Mesenteric fat pad (tissue), 1 donor: Measurements from ENCODE around the gene MYH11. TPM values are rescaled to one million over a fixed set of nuclear protein-coding genes. Genes with fewer than 3 reads are reported as not detected.

Source experiments
- DNase-seq: peaks from one replicate; pipeline ENCODE4 v3.0.0-alpha.2; 2020; ENCODE audit warnings: low spot score
- total RNA-seq: library from RNA; stranded (reverse); fragmentation: NEBNext Ultra II Directional; extraction: Animal tissue kit (Norgen Biotek cat#: 25700); gene quantifications from one replicate; pipeline ENCODE4 v1.2.1, GENCODE V29; 2021
- donor health status: DM: yes; HTN: yes; CAD: no.

MYH11 gene
- total RNA-seq, 1 donor from 2014 or later: 53.5 TPM

DNA sequence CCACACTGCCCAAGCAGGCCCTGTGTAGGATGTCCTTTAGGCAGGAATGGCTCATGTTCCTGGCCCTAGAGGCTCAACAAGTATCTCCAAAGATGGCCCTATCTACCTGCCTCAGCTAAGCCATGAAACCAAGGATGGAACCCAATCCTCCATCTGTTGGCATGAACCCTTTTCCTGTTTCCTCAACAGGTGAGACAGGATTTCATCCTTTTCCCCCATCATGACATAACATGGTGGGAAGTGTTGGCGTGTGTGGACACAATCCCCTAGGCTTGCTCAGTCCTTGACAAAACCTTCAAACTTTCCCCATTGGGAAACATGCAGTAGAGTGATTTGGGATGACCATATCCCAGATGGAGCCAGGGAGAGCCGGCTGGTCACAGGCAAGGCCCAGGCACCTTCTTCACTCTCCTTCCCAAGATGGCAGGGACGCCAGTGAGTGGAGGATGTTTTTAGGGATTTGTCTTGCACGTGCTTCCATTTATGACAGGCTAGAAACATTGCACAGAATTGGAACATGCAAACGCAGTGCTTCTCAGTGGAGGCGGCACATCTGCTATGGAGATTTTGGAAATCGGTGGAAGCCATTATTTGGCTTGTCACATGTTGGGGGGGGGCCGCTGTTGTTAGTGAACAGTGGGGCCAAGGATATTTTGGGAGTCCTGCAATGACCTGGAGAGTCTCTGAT, 77.0 kb downstream of the MYH11 start:
- no peak for DNase-seq

DNA sequence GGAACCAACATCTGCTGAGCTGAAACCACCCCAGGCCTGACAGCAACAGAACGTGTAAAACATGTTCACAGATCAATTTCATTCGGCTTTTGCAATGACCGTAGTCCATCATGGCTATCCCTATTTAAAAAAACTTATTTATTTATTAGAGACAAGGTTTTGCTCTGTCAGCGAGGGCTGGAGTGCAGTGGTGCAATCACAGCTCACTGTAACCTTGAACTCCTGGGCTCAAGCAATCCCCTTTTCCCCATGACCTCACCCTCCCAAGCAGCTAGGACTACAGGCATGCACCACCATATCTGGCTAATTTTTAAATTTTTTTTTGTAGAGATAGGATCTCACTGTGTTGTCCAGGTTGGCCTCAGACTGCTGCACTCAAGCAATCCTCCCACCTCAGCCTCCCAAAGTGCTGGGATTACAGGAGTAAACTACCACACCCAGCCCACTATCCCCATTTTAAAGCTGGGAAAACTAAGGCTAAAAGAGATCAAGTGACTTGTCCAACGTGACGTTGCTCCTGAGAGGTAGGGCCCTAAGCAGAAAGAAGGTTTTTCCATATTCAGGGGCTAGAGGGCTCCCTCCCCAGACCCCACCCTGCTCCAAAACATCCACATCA, 77.7 kb downstream of the MYH11 start:
- DNase-seq: no peak

DNA sequence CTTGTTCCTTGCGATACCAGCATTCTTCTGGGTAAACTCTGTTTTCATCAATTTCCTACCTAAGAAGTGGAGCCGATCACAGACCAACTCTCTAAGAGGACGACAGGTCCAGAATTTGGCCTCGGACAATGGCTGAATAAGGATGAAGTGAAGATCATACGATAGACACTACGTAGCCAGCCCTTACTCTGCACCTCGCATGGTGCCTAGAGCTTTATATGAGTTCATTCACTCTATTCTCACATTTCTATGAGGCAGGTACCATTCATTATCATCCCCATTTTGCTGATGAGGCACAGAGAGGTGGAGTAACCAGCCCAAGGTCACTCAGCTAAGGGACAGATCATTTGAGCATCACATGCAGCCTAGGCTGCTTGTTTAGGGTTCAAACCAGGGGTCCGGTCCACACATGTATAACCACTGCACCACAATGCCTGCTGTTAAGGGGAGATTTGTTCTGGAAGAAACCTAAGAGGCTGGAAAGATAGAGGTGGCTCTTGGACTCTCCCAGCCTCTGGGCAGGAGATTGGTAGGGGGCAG, 78.6 kb downstream of the MYH11 start:
- no peak for DNase-seq

DNA sequence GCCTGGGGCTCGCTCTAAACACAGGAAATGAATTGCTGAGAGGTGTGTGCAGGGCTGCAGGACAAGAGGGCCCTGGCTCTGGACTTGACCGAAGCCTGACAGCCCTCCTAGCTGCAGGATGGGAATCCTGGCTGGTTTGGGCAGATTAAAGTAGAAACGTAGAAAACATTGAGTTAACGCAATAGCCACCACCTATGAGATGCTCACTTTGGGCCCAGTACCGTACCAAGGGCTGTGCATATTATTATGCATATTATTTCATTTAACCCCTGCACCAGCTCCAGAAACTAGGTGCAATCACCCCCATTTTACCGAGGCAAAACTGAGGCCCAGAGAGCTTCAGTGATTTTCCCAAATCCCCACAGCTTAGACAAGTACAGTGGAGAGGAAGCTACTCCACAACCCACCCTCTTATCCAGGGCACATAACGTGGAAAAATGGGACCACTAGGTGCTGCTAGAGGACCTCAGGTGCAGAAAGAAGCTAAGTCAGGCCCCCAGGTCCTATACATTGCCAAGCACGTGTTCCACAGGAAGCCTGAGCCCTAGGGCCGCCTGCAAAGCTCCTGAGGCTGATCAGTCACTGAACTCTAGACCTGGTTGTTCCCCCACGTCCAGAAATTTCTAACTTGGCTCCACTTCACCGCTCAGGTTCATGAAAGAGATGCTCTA, 79.2 kb downstream of the MYH11 start:
- no peak for DNase-seq

DNA sequence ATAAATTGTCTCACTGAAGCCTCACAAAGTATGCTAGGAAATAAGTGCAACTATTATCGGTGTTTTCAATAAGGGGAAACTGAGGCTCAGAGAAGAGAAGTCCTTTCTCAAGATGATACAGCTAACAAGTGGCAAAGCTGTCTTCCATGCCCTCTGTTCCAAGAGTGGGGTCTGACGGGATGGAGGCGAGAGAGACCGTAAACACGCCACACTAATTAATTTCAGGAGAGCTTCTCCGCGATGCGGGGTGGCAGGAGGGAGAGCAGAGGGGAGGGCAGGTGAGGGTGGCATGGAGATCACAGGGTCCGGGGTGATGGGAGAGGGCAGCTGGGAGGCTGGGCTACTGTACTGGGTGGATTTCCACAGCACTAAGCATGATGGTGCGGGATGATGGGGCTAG, 80.3 kb downstream of the MYH11 start:
- no peak for DNase-seq

DNA sequence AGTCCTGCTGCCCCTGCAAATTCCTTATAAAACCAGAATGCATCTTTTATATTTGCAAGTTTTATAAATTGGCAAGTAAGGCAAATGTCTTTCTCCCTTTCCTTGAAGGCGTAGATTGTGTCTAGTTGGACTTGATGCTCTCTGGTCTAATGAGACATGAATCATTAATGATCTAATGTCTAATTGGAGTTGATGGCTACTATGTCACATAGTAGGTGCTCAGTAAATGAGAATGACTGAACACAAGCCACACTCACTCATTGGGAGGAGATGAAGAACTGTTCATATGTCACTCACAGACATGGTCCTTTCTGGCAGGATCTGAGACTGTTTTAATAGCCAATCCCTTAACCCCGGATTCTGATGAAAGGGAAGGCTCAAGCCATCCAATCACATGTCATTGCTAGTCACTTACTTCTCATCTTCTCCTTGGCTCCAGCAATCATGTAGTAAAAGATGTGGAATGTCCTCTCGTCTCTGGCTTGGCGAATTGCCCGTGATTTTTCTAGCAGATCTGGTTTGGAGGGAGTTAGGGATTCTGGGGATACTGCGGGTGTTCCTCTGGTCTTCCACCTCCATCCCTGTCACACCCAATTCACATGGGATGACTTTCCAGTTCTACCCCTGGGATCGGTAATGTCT, 81.0 kb downstream of the MYH11 start:
- DNase-seq: no peak

DNA sequence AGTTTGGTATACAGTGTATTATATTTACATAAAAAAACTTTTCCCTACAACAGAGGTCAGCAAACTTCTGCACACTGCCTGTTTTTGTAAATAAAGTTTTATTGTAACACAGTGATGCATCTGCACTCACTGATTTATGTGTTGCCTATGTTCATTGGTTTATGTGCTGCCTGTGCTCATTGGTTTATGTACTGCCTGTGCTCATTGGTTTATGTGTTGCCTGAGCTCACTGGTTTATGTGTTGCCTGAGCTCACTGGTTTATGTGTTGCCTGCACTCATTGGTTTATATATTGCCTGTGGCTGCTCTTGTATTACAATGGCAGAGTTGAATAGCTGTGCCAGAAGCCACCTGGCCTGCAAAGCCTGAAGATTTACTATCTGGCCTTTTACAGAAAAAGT, 81.6 kb downstream of the MYH11 start:
- no peak for DNase-seq

DNA sequence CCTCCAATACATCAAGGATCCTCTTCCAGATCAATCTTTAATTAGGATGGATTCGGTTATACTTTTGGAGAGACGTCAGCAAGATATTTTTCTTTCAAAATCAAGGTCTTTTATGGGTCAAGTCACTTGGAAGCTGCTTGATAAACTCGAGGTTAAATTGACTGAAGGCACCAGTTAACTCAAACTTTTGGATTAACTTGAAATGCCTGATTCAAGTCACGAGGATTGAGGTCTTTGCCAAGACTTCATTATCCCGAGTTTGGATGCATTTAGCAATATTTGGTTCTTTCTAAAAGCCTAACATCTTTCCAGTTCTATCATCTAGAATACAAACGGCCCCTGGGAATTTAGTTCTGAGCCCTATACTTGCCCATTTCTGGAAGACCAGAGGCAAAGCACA, 82.9 kb downstream of the MYH11 start:
- DNase-seq: no peak

DNA sequence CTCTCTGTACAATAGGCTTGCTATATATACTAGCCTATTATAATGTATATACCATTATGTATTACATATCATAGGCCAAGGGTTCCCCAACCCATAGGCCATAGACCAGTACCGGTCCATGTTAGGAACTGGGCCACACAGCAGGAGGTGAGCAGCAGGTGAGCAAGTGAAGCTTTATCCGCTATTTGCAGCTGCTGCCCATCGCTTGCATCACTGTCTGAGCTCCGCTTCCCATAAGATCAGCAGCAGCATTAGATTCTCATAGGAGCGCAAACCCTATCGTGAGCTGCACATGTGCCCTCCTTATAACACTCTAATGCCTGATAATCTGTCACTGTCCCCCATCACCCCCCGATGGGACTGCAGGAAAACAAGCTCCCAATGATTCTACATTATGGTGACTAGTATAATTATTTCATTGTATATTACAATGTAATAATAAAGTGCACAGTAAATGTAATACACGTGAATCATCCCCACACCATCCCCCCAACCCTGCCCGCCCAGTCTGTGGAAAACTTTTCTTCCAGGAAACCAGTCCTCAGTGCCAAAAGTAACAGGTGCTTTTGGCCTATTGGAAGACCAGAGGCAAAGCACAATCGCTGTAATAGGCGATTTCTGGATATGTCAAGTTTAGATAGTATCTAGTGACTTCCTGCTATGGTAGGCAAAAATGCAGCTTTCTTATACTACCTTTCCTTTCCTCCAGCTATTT, 84.1 kb downstream of the MYH11 start:
- no peak for DNase-seq

DNA sequence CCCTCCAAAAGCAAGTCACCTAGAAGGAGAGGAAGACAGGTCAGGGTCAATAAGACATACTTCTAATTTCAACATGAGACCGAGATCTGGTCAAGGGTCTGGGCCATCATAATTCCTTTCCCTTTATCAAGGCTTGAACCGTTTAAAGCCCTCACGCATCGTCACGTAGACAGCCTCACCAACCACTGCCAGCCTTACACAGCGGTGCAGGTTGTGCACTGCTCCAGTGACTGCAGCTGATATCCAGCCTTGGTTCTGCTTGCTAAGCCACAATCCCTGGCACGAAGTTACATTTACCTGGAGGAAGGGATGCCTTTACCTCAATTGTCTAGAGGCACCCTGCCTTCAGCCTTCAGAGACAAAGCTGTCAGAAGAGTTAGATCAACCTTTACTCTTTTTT, 85.1 kb downstream of the MYH11 start:
- no peak for DNase-seq

DNA sequence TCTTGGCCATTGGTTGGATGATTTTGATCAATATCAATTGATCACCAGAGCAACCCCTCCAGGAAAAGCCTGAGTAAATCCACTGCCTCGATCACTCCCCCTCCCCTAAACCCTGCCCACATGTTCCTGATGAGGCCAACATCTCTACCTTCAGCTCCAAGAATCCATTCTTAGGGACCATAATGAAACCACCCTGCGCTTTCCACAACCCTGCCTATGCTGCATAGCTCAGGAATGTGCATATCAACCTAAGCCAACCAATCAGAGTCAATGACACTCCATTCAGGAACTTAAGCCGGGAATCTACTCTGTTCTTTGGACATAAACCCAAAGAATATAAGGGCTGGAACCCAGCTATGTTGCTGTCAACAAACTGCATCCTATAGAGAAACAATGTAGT, 86.3 kb downstream of the MYH11 start:
- no peak for DNase-seq

DNA sequence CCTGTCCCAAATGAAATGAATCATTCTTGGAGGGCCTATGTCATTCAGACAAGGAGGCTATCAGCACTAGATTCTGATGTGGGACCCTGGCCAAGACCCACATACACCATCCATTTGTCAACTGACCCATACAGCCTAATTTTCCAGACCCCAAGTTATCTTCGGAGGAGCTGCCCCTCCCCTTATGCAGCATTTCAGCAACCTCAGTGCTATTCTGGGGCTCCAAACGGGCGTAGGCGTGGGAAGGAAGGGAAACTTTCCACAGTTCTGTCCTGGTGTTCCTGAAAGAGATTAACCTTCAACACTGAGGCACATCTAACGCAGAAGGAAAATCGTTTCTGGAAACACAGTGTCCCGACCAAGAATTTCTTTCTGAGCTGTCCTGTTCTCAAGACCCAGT, 86.7 kb downstream of the MYH11 start:
- DNase-seq: no peak

DNA sequence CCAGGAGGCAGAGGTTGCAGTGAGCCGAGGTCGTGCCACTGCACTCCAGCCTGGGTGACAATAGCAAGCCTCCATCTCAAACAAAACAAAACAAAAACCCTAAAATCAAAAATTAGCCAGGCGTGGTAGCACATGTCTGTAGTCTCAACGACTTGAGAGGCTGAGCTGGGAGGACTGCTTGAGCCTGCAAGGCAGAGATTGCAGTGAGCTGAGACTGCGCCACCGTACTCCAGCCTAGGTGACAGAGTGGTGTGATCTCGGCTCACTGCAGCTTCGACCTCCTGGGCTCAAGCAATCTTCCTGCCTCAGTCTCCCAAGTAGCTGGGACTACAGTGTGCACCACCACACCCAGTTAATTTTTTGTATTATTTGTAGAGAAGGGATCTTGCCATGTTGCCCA, 87.6 kb downstream of the MYH11 start:
- no peak for DNase-seq

DNA sequence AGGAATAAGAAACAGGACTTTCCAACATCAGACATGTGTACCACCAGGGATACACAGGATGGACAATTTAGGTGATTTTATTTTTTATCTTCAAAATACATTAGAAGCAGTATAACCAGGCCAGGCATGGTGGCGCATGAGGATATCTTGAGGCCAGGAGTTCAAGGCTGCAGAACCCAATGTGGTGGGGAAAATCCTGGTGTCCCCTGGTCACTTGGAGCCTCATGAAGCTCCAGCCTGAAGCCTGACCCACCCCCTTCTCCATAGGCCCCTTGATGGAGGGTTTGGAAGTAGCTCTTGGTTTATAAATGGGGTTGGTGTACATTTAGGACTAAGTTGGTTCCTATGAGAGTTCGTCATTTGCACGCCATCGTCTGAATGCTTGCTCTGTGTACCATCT, 88.6 kb downstream of the MYH11 start:
- DNase-seq: no peak

DNA sequence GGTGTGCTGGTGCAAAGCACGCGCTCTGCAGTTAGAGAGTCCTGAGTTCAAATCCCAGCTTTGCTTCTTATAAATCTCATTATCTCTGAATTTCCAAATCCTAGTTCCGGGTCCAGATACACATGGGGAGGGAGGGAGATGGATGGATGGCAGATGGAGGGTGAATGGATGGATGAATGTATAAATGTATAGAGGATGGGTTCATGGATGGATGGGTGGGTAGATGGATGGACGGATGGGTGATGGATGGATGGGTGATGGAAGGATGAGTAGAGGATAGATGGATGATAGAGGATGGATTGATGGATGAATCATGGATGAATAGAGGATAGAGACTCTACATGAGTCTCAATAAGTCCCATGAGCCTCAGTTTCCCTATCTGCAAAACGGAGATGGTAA, 89.9 kb downstream of the MYH11 start:
- no peak for DNase-seq

DNA sequence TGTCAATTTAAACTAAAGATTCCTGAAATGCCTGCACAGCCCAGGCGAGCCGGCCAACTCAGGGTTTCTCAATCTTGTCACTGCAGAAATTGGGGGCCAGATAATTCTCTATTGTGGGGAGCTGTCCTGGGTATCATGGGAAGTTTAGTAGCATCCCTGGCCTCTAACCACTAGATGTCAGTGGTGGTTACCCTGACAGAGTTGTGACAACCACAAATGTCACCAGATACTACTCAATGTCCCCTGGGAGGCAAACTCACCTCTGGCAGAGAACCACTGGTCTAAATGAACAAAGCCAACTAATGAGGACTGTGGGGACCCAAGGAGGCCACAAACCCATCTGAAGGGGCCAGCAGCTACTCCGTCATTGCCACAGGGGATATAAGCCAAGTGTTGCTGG, 90.9 kb downstream of the MYH11 start:
- no peak for DNase-seq

DNA sequence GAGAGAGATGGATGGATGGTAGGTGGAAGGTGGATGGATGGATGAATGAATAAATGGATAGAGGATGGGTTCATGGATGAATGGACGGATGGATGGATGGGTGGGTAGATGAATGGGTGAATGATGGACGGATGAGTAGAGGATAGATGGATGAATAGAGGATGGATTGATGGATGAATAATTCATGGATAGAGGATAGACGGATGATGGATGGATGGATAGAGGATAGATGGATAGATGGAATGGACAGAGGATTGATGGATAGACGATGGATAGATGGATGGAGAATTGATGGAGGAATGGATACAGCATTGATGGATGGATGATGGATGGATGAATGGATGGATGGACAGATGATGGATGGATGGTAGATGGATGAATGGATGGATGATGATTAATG, 91.7 kb downstream of the MYH11 start:
- no peak for DNase-seq

DNA sequence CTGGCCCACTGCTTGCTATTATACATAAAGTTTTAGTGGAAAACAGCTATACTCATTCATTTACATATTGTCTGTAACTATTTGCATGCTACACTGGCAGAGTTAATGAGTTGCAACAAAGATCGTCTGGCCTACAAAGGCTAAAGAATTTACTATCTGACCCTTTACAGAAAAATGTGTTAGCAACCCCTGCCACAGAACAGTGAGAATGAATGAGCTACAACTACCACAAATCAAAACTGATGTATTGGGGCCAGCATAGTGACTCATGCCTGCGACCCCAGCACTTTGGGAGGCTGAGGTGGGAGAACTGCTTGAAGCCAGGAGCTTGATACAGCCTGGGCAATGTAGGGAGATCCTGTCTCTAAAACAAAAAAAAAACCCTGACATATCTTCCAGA, 92.7 kb downstream of the MYH11 start:
- no peak for DNase-seq

DNA sequence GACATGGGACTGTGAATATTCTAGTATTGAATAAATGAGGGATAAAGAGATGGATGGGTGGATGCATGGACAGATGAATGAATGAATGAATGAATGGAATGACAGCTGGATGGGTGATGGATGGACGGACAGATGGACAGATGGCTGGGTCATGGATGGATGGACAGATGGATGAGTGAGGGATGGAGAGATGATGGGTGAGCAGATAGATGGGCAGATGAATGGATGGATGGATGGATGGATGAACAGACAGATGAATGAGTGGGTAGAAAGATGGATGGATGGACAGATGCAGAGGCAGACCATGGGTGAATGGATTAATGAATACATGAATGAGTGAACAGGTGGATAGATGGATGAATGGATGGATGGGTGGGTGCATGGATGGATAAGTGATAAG, 96.7 kb downstream of the MYH11 start:
- no peak for DNase-seq

DNA sequence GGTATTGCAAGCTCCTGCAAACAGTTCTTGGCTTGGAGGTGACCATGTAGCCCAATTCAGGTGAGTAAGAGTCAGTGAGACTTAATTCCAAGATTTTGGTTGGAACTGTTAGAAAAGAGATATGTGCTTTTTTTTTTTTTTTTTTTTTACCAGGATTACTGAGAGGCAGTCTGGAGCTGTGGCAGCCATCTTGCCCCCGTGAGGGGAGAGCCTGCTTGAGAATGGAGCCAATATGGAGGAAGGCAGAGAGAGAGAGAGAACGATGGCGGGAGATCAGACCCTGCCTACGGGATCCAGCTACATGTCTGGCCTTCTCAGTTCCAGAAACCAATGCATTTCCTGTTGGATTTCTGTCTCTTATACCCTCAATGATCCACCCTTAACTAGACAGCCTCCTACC, 97.8 kb downstream of the MYH11 start:
- DNase-seq: no peak

DNA sequence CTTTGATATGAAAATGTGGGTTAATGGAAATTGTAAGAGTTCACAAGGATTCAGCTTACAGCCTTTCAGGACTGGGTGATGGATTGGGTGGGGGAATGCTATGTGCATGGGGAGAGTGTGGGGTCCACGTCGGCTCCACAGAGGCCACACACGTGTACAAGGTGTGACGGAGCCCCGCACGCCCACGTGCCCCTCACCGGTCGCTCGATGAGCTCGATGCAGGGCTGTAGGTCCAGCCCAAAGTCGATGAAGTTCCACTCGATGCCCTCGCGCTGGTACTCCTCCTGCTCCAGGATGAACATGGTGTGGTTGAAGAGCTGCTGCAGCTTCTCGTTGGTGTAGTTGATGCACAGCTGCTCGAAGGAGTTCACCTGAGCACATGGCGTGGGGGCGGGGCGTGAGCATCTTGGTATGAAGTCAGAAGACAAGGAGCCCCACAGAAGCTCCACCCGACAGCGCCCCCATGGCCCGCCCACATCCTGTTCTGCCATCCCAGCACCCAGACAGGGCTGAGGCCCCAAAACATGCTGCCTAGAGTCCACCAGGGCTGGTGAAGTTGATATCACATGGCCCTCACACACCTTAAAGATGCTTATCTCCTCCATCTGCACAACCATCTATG, 99.1 kb downstream of the MYH11 start:
- no peak for DNase-seq
